ENCODE results near the gene GLIPR1.
"Not testable (repeated sequence)": the region's sequence is repeated elsewhere in the genome, so short reads cannot be mapped to it uniquely, and the experiment has no call there.

Gene GLIPR1

GRCh38 chr12:75511116-75512048 lies 30.8 kb downstream of the GLIPR1 start, which contains the start of gene KRR1:
Gene KRR1 (minus strand): TSS chr12:75511609. CDS start chr12:75511597, 12 bp downstream.
- DNase-seq (ENCODE audit: extremely low spot score), result peak; percentile 76
- CTCF ChIA-PET, result interaction anchor here (0.9 to 2.2 kb wide), 10 partner anchors 9 to 535 kb away, joined by 3 to 10 read pairs (median 6); partner anchors contain the start of genes GLIPR1L1, GLIPR1L2 and PHLDA1
- POLR2A ChIA-PET, result no interaction called here
- no peak for TF ChIP-seq CTCF (IDR thresholded peaks at IDR 0.05; ENCODE audit: control extremely low read depth, extremely low read depth, low read depth, missing control alignments)

DNA sequence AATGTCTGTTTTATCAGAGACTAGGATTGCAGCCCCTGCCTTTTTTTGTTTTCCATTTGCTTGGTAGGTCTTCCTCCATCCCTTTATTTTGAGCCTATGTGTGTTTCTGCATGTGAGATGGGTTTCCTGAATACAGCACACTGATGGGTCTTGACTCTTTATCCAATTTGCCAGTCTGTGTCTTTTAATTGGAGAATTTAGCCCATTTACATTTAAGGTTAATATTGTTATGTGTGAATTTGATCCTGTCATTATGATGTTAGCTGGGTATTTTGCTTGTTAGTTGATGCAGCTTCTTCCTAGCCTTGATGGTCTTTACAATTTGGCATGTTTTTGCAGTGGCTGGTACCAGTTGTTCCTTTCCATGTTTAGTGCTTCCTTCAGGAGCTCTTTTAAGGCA lies 40.7 kb downstream of the GLIPR1 start:
- POLR2A ChIA-PET; CTCF ChIA-PET; DNase-seq (ENCODE audit: extremely low spot score): not testable (repeated sequence)

GRCh38 chr12:75522124-75522523 lies 41.6 kb downstream of the GLIPR1 start:
- DNase-seq (ENCODE audit: extremely low spot score); CTCF ChIA-PET; POLR2A ChIA-PET: not testable (repeated sequence)

DNA sequence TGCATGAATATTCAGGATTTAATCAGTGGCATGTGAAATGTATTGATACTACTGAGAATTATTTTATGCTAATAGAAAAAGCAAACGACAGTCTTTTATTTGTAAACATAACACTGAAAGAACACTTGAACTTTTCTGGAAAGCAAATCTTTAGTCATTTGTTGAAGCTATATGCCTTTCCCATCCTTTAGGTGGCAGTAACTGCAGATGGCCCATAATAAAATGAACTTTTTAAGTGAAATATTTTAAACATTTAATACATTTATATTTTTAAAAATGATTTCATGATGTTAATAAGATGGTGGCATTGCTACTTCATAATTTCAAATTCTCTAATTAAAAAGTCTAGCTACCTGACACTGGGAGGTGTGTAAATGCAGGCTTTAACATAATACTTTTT lies 44.7 kb downstream of the GLIPR1 start:
- ChIA-PET CTCF (interaction anchor here (0.8 to 4.8 kb wide), 6 partner anchors 10 to 512 kb away, joined by 3 to 48 read pairs (median 9); partner anchors contain the start of genes GLIPR1L1 and PHLDA1), POLR2A (interaction anchor here (2.4 kb wide), 1 partner anchor 506 kb away, joined by 12 read pairs; the partner anchor contains the start of gene PHLDA1)

DNA sequence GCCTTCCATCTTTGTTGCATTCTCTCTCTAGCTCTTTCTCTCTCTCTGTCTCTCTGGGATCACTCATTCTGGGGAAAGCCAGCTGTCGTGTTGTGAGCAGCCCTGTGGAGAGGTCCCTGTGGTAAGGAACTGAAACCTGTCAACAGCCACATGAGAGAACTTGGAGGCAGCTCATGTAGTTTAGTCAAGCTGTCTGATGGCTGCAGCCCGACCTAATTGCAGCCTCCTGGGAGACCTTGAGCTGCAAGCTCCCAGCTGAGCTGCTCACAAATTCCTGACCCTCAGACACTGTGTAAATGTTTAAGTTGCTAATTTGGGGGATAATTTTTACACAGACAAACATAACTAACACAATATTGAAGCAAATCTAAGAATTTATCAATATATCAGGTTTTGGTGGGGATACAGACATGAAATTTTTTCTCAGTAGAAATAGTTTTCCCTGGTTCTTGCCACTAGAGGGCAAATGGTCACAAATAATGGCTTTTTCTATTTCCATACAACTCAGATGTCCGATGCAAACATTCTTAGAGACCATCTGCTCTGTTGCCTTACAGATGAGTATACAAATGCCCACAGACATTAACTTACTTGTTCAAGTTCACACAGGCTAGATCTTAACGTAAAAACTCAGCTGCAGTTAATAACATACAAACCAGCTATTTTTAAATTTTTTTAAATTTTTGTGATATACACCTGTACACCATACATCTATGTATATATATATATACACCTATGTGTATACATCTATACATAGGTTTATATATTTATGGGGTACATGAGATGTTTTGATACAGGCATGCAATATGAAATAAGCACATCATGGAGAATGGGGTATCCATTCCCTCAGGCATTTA lies 46.3 kb downstream of the GLIPR1 start:
- peak; percentile 45 for DNase-seq (ENCODE audit: extremely low spot score)
- CTCF ChIA-PET, result interaction anchor here (0.6 to 4.8 kb wide), 53 partner anchors 9 to 1246 kb away, joined by 3 to 48 read pairs (median 4); partner anchors contain the start of genes GLIPR1L1, KRR1 and PHLDA1

More for the DNA sequence above, 44.7 kb downstream of the GLIPR1 start:
- no peak for TF ChIP-seq CTCF (IDR thresholded peaks at IDR 0.05; ENCODE audit: control extremely low read depth, extremely low read depth, low read depth, missing control alignments)
- no peak for DNase-seq (ENCODE audit: extremely low spot score)

GRCh38 chr12:75528272-75528671 lies 47.7 kb downstream of the GLIPR1 start:
- no peak for TF ChIP-seq CTCF (IDR thresholded peaks at IDR 0.05; ENCODE audit: control extremely low read depth, extremely low read depth, low read depth, missing control alignments)
- POLR2A ChIA-PET, result no interaction called here
- CTCF ChIA-PET, result interaction anchor here (0.8 to 4.8 kb wide), 24 partner anchors 9 to 1245 kb away, joined by 3 to 48 read pairs (median 4); partner anchors contain the start of genes BBS10 and PHLDA1
- no peak for DNase-seq (ENCODE audit: extremely low spot score)

More for the DNA sequence above, 46.3 kb downstream of the GLIPR1 start:
- TF ChIP-seq CTCF (IDR thresholded peaks at IDR 0.05; ENCODE audit: control extremely low read depth, extremely low read depth, low read depth, missing control alignments), result peak; percentile 43
- POLR2A ChIA-PET, result interaction anchor here (2.4 kb wide), 1 partner anchor 504 kb away, joined by 12 read pairs; the partner anchor contains the start of gene PHLDA1

- no peak for DNase-seq (ENCODE audit: extremely low spot score)
- POLR2A ChIA-PET, result no interaction called here
- no peak for TF ChIP-seq CTCF (IDR thresholded peaks at IDR 0.05; ENCODE audit: control extremely low read depth, extremely low read depth, low read depth, missing control alignments)
- CTCF ChIA-PET, result interaction anchor here (0.9 to 4.8 kb wide), 15 partner anchors 14 to 1058 kb away, joined by 3 to 48 read pairs (median 4); partner anchors contain the start of genes BBS10 and PHLDA1
These were observed 48.1 kb downstream of the GLIPR1 start for GRCh38 chr12:75528692-75529091.
